K562 treated with DMSO at 1 percent for 24 hours (cell line): ENCODE data around the gene TUBA3E. TPM values are rescaled to one million over a fixed set of nuclear protein-coding genes. Genes with fewer than 3 reads are reported as not detected.

Source experiments
- total RNA-seq: library from RNA; unstranded; fragments of 300-600 nt; gene quantifications from 2 replicates; pipeline ENCODE4 v1.2.3, GENCODE V29; 2022; ENCODE audit warnings: low read depth; ENCODE audit not compliant: insufficient read depth

TUBA3E gene
- total RNA-seq = 0.19 TPM in 1 of 2 replicates, not detected in the other

GRCh38 chr2:130198343-130198742, at the start of gene TUBA3E:
TUBA3E (minus strand) TSS chr2:130198439; CDS start chr2:130198360, 79 bp downstream.

GRCh38 chr2:130181880-130182682, 16.2 kb downstream of the TUBA3E start, which contains the start of gene MZT2B:
MZT2B (plus strand) TSS chr2:130182262; CDS start chr2:130182283, 21 bp downstream.

GRCh38 chr2:130181325-130181879, 16.8 kb downstream of the TUBA3E start, which contains the start of gene SMPD4:
SMPD4 (minus strand) TSS chr2:130181602; CDS start chr2:130176592, 5,010 bp downstream.

GRCh38 chr2:130145006-130145414, 53.2 kb downstream of the TUBA3E start, which contains the start of gene CCDC74B:
CCDC74B (minus strand) TSS chr2:130145112; CDS start chr2:130144996, 116 bp downstream.

Other genes starting within 250 kb of the TUBA3E start
- gene RAB6C, start 218.8 kb downstream of the TUBA3E start, total RNA-seq = not detected in 2 replicates
- not detected in 2 replicates for gene POTEF, start 69.2 kb downstream of the TUBA3E start, total RNA-seq
- gene CCDC74B, start 53.3 kb downstream of the TUBA3E start, total RNA-seq = 1.0 and 4.3 TPM in 2 replicates
- gene SMPD4, start 16.8 kb downstream of the TUBA3E start, total RNA-seq = 74.5 and 74.9 TPM in 2 replicates
- gene MZT2B, start 16.2 kb downstream of the TUBA3E start, total RNA-seq = 483 and 496 TPM in 2 replicates
- gene IMP4, start 144.5 kb upstream of the TUBA3E start, total RNA-seq = 87.9 and 93.8 TPM in 2 replicates
- gene PTPN18, start 157.6 kb upstream of the TUBA3E start, total RNA-seq = 41.8 TPM in 2 replicates